Measurements from ENCODE around the gene THBS4.

Gene THBS4

GRCh38 chr5:80116465-80116864 lies 81.3 kb downstream of the THBS4 start:
- DNase-seq (ENCODE audit: low read depth) = no peak

- no peak for DNase-seq (ENCODE audit: low read depth)
Observed at GRCh38 chr5:80117446-80117845, 82.3 kb downstream of the THBS4 start.

GRCh38 chr5:80119372-80119771 lies 84.2 kb downstream of the THBS4 start:
- DNase-seq (ENCODE audit: low read depth) = no peak

GRCh38 chr5:80122579-80122978 lies 87.4 kb downstream of the THBS4 start:
- no peak for DNase-seq (ENCODE audit: low read depth)

GRCh38 chr5:80124121-80124918 lies 89.2 kb downstream of the THBS4 start:
- no peak for DNase-seq (ENCODE audit: low read depth)

- no peak for DNase-seq (ENCODE audit: low read depth)
Observed at GRCh38 chr5:80125022-80125961, 90.1 kb downstream of the THBS4 start.

- DNase-seq (ENCODE audit: low read depth) = no peak
Observed at GRCh38 chr5:80125962-80126480, 90.9 kb downstream of the THBS4 start.

GRCh38 chr5:80127116-80127552 lies 92.0 kb downstream of the THBS4 start:
- DNase-seq (ENCODE audit: low read depth) = no peak

- no peak for DNase-seq (ENCODE audit: low read depth)
Observed at GRCh38 chr5:80128141-80128540, 93.0 kb downstream of the THBS4 start.

- DNase-seq (ENCODE audit: low read depth) = no peak
Observed at GRCh38 chr5:80129146-80129545, 94.0 kb downstream of the THBS4 start.

Data from stimulated activated CD8-positive, alpha-beta memory T cell treated with anti-CD3 and anti-CD28 coated beads, Interleukin-15, amount 100 ng/mL, for 1 hour (primary cell).